HG03280 (cell line): ENCODE data around the gene COPG2.

ENCODE experiments used
- ATAC-seq: cut with Tn5 transposase; IDR thresholded peaks from one replicate; pipeline ENCODE4 v1.9.1; 2021; ENCODE audit warnings: mild to moderate bottlenecking, moderate library complexity; ENCODE audit not compliant: unreplicated experiment

COPG2 gene

GRCh38 chr7:130506358-130506757 lies 162.2 kb downstream of the COPG2 start:
- ATAC-seq, result no peak

DNA sequence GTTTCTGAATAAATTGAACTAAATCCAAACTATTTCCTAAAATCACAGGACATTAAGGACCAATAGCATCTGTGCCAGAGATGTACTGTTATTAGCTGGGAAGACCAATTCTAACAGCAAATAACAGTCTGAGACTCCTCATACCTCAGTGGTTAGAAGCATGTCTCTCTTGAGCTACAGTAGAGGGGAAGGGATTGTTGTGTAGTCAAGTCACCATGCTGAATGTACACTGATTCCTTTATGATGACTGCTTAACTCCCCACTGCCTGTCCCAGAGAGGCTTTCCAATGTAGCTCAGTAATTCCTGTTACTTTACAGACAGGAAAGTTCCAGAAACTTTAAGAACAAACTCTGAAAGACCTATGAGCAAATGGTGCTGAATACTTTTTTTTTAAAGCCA lies 162.8 kb downstream of the COPG2 start:
- ATAC-seq, result no peak

- ATAC-seq, result no peak
These were observed 167.6 kb downstream of the COPG2 start for GRCh38 chr7:130500910-130501309.

DNA sequence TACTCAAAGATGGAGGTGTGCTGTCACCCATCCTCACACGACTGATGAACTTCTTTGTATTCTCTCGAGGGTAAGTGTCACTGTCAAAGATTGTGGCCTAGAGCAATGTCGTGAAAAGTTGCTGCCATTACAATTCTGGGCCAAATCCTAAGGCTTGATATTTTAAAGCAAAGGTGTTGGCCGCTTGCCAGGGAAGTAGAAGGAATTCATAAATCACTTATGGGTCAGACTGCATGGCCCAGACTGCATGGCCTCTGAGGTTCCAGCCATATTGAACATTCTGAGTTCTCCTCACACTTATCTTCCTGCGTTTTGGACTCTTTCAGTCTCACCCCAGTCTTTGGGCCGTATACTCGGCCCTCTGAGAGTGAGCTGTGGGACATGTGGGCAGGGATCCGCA lies 168.1 kb downstream of the COPG2 start:
- no peak for ATAC-seq

GRCh38 chr7:130494431-130494858 lies 174.1 kb downstream of the COPG2 start:
- no peak for ATAC-seq

DNA sequence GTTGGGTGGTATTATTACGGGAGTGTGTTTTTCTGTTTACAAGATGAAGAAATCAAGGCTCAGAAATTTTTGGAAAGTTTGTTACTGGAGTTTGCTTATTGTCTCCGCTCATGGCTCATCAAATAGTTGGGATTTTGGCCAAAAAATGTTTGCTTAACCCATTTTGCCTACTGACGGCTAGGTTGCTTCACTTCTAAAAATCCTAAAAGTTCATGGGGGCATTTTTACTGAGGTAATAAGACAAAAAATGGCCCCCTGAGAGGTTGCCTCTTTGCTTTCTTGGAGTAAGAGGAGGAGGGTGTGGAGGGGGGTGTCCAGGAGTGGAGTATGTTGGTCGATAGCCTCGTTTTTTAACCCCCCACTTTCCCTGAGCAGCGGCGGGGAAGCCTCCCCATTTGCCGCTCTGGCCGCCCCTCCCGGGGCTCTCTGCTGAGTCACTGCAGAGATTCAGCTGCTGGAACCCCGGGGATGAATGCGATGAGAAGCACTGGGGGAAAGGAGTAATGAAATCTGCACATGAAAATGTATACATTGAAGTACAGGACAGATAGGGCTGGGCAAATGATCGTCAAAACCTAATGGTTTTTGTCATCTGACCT lies 175.2 kb downstream of the COPG2 start:
- ATAC-seq, result no peak

DNA sequence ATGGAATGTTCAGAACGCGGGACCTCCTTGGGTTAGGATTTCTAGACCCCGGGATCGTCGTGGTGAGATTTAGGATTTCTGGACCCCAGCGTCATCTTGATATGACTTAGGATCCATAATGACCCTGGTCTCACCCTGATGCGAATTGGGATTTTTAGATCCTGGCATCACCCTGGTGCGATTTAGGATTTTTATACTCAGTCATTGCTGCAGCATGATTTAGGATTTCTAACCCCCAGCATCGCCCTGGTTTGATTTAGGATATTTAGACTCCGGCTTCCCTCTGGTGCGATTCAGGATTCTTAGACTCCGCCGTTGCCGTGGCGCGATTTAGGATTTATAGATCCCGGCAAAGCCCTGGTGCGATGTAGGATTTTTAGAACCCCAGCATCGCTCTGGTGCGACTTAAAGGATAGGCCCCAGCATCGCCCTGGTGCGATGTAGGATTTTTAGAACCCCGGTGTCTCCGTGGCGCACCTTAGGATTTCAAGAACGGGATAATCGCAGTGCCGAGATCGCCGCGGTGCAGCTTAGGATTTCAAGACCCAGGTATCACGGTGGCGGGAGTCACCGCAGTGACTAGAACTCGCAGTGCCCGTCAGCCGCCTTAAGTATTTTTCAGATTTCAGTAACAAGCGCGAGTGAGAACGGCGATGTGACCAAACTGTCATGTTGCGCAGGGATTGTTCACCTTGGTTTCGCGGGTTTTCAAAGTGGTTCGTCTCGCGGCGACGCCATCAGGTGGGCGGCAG lies 175.8 kb downstream of the COPG2 start:
- no peak for ATAC-seq

- no peak for ATAC-seq
These were observed 176.6 kb downstream of the COPG2 start, which contains the start of gene MEST for GRCh38 chr7:130491841-130492522. Gene MEST, plus strand, starts transcription at chr7:130492085. Its CDS starts 229 bp downstream, at chr7:130492314.

- ATAC-seq, result no peak
These were observed 177.4 kb downstream of the COPG2 start for GRCh38 chr7:130490888-130491804.

DNA sequence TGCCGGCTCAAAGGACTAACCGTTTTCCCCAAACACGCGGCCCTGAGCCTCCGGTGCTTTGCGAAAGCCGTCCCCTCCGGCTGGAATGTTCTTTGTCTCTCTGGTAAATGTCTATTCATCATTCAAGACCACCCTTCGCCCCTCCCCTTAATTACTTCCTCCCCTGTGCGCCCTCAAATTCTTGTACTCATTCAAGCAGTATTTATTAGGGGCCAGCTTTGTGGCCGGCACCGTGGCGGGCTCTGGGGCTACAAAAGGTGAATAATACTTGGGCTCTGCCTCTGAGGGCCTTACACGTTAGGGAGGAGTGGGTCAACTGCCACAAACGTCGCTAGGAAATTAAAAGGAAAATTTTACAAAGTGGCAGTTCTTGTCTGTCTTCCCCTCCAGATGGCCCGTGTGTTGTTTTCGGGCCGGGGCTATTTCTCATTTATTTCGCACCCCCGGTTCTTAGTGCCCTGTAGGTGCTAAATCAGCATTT lies 178.2 kb downstream of the COPG2 start:
- ATAC-seq, result no peak

DNA sequence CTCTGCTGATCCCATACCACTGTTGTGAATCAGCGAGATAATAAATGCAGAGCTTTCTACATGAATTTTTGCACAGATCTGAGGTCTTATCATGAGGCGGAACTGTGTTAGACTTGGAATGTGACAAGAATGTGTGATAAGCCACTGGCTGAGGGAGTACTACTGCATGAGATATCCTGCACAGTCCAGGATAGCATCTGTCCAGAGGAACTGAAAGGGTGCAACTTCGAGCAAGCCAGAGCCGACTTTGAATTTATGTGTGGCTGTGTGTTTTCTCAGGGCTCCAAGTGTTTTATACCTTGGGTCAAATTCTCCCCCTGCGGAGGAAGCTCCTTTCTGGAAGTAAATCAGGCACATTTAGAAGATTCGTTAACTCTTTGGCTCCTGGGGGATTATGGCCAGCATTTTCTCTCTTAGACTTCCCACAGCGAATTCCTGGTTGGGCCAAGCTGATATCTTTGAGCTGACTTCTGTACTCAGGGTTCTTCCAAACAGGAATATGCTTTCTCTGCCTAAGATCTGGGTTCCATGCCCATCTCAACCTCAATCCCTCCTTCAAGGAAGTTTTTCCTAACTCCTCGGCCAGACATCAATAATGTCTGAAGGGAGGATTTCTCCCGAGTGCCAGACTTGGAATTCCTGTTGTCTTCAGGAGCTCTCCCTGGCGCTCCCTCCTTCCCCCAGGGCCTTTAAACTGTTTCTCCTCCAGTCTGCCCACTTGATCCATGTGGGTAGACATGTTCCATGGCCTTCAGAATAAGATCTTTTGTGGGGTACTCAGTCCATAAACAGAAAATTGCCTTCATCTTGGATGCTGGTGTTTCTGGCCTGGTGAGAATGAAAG lies 179.2 kb downstream of the COPG2 start:
- ATAC-seq, result no peak

DNA sequence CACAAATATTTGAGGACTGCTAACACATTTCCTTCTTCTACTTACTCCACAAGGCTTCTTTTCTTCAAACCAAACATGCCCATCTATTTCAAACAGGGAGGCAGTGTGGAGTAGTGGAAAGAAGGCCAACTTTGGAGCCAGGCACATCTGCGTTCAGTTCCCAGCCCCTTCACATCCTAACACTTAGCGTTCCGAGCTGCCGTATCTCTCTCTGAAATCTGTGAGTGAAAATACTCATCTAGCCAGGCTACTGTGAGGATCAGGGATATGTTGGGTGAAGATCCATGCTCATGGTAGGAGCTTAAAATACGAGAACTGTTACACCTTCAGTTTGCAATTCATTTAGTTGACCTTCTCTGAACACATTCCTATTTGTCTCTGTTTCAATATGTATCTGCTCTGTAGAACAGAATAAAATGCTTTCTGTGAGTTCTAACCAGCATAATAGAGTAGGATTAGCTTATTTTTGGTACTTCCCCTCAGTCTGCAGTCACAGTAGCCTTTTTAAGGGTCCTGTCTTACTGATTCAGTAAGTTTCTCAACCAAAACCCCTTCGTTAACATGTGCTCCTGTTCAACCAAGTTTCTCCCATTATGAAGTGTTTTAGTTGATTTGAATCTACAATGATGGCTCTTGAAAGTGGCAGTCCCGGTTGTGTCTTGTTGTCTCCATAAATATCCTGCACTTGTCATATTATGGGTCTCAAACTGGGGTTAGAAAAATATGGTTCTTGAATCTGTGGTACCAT lies 180.0 kb downstream of the COPG2 start:
- no peak for ATAC-seq

DNA sequence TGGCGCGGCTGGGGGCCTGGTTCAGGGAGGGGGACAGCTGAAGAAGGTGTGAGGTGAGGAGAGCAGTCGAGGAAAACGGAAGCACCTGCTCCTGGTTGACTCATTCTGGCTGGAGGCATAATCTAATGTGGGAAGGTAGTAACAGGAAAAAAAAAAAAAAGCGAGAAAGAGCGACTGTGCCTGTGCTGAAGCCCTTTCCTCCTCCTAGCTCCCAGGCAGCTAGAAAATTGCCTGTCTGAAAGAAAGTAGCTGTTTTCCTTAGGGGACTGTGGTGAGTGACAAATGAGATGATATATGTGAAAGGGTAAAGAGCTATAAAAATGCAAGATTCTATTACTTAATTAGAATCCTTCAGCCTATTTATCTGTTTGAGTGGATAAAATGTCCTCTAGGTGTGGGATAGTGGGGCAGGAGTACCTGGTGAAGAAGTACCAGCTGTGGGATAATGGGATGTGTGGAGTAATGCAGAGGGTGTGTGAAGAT lies 181.6 kb downstream of the COPG2 start:
- no peak for ATAC-seq

DNA sequence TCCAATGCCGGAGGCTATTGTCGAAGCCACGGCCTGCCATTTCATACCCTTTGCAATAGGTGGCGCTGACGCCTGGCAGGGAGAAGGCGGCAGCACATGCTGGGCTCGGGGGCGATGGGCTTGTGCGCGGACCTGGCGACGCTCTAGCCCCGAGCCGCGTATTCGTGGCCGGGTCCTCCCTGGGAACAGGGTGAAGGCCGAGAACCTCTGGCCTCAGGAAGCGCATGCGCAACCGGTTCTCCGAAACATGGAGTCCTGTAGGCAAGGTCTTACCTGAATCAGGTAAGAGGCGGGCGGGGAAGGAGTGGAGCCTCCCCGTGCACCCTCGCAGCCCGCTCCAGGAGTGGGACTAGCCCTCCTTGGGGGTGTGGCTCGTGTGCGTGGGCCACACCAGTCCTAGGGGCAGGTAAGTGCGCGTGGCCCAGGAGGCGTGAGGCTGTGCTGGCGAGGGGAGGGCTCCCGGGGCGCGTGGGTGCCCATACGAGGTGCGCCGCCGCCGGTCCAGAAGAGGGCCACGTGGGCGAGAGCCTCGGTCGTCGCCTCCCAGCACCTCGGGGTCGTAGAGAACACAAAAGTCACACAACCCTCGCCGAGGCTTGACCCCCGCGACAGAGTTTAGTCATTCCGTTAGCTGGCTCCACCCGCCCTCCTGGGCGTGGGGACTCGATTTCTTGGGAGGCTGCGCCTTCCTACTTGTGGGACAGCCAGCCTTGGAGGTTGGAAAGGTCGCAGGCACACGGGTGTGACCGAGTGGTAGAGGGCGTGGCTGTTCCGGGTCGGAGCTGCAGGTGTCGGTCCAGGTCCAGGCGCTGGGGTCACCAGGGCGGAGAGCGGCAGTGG lies 182.2 kb downstream of the COPG2 start:
- ATAC-seq, result peak; percentile 56

- ATAC-seq, result no peak
These were observed 182.8 kb downstream of the COPG2 start for GRCh38 chr7:130485734-130486113.

DNA sequence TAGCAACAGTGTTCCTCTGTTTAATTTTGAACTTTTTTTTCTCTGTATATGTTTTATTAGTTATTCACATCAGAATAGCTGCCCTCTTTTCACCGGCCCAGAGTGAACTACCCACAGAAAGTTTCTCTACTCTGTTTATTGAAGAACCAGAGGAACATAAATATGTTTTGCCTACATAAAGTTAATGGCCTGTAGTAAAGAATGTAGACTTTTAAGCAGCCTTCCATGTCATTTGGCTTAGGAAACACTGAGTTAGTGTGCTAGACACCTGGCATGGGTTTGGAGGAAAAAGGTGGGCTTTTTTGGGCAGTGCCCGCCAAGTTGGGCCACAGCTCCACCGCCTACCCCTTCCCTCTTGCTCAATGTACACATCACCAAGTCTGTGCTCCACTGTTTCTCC lies 185.5 kb downstream of the COPG2 start:
- ATAC-seq, result no peak

GRCh38 chr7:130481898-130482297 lies 186.7 kb downstream of the COPG2 start:
- ATAC-seq, result no peak

DNA sequence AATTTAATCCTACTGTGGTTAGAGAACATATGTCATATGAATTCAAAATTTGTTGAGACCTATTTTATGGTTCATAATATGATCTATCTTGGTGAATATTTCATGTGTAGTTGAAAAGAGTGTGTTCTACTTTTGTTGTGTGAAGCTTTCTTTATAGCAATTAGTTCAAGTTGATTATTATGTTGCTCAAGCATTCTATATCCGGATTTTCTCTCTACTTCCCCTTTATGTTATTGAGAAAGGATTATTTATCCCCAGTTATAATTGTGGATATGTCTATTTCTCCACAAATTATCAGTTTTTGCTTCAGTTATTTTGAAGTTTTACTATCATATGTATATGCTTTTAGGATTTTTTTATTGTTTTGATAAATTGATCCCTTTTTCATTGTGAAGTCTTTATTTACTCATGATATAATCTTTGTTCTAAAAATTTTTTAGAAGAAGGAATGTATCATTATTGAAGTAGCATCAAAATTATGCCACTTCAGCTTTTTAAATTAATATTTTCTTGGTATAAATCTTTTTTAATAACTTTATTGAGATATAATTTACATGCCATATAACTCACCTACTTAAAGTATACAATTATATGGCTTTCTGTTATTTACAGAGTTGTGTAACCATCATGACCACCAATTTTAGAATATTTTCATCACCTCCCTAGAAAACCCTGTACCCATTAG lies 188.7 kb downstream of the COPG2 start:
- ATAC-seq, result no peak
